AG09319 (cell line): ENCODE measurements around the gene DUT.
"Not testable (repeated sequence)": the region's sequence is repeated elsewhere in the genome, so short reads cannot be mapped to it uniquely, and the experiment has no call there.

ENCODE experiments used
- DNase-seq: peaks from one replicate; pipeline ENCODE4 v3.0.0-alpha.2; 2010; ENCODE audit warnings: low read depth; ENCODE audit errors: extremely low read depth
- TF ChIP-seq, protein P1 (sequence below): IDR thresholded peaks from 2 replicates; pipeline ENCODE4 v1.5.1; 2011; ENCODE audit warnings: low read depth, mild to moderate bottlenecking, inconsistent platforms, low read length, moderate library complexity

Gene DUT

DNA sequence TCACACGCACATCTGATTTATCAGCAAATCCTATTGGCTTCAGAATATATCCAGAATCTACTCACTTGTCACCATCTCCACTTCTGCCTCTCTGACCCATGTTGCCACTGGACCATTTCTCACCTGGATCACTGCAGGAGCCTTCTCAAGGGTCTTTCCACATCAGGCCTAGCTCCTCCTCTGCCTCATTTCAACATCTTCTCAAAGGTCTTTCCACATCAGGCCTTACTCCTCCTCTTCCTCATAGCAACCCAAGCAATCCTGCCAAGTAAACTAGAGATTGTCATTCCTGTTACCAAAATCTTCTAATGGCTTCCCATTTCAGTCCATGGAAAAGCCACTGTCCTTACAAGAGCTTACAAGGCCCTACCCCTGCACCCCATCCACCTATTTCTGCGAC, 18.0 kb upstream of the DUT start:
- TF ChIP-seq, protein P1, sequence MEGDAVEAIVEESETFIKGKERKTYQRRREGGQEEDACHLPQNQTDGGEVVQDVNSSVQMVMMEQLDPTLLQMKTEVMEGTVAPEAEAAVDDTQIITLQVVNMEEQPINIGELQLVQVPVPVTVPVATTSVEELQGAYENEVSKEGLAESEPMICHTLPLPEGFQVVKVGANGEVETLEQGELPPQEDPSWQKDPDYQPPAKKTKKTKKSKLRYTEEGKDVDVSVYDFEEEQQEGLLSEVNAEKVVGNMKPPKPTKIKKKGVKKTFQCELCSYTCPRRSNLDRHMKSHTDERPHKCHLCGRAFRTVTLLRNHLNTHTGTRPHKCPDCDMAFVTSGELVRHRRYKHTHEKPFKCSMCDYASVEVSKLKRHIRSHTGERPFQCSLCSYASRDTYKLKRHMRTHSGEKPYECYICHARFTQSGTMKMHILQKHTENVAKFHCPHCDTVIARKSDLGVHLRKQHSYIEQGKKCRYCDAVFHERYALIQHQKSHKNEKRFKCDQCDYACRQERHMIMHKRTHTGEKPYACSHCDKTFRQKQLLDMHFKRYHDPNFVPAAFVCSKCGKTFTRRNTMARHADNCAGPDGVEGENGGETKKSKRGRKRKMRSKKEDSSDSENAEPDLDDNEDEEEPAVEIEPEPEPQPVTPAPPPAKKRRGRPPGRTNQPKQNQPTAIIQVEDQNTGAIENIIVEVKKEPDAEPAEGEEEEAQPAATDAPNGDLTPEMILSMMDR: no peak

DNA sequence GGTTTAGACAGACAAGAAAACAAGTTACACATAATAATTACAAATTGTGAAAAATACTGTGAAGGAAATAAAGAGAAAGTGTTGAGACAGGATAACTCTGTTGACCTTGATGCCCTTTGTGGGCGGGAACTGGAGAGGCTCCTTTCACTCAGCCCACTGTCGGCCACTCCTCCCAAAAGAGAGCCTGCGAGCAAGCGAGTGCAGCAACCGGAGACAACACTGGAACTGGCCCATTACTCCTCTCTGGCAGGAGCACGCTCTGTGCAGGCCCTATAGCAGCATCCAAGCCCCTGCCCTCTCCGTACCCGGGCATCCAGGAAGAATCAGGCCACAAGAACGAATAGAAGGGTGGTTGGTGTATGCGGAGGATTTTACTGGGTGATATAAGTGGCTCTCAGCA, 16.2 kb upstream of the DUT start:
- no peak for DNase-seq
- TF ChIP-seq, protein P1: no peak

More for the DNA sequence above, 18.0 kb upstream of the DUT start:
- no peak for DNase-seq

DNA sequence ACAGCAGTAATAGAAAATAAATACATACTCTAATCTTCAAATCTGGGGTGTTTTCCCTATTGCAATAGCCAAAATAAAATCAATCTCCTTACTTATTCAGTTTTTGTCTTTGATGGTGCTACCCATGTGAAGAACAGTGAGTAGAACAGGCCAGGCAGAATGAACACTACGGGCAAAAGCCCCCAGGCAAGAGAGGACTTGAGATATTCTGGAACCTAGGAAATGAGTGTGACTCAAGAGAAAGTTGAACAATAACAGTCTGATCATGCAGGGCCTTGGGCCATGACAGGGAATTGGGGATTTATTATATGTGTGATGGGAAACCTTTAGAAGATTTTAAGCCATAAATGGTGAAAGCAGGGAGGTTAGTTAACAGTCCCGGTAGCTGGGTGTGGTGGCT, 14.0 kb upstream of the DUT start:
- no peak for DNase-seq
- TF ChIP-seq, protein P1: no peak

DNA sequence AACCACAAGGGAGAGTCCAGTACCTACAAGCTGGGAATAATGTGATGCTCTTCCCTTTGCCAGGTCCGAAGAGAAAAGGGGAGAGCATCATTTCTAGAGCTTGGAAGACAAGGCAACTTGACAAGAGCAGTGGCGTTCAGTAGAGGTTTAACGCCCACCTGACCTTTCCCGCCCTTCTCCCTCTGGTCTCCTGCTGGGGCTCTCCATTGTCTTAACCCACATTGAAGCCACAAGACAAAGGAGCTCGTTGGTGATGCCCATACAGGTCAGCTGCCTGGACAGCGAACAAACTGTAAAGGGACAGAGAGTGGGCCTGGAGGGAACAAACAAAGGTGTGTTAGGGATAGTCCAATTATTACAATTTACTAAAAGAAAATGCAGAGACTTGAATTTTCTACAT, 13.1 kb upstream of the DUT start:
- TF ChIP-seq, protein P1: no peak
- no peak for DNase-seq

DNA sequence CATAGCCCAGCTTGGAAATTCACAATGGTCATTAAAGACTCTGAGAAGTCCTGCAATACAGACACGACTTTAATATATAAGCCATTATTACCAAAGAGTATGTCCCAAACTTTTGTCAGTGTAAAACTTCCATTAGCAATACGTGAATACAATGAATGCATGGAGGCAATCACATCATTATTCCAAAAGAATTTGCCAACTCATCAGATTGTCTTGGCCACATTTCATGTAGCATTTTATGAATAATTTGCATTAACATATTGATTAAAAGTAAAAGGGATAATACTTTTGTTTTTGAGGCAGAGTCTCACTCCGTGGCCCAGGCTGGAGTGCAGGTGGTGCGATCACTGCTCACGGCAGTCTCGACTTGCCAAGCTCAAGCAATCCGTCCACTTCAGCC, 7.9 kb upstream of the DUT start:
- no peak for DNase-seq
- TF ChIP-seq, protein P1: no peak

DNA sequence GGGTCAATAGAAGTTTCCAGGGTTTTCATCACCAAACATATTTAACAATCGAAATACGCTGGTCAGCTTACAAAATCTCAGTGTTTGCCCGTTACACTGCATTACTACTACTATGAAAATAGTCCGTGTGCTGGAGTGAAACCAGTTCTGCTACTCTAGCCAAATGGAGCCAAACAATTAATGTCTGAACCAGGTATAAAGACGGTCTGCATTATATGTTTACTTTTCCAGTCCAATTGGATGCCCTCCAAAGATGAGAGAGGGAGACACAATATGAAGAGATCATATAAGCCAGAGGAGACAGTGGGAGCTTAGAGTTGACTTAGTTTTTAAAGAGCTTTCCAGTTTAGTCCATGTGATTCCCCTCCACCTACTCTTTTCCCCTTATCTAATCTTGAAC, 6.3 kb upstream of the DUT start:
- TF ChIP-seq, protein P1: no peak
- DNase-seq: no peak

DNA sequence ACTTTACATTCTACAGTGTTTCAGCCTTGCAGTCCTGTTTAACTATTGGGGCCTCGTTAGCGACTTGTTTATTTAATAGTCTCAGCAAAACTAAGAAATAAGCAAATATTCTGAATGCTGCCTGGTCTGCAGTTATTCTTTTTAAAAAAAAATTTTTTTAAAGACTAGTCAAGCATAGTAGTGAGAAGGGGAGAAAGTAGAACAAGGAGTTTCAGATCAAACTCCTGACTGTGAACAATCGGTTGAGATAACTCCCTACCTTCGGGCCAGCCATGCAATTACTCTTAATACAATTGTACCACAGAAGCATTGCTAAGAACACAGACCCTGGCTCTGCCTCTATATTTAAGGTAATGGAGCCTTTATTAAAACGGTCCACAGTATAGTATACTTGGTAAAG, 5.8 kb upstream of the DUT start:
- DNase-seq: no peak
- TF ChIP-seq, protein P1: no peak

DNA sequence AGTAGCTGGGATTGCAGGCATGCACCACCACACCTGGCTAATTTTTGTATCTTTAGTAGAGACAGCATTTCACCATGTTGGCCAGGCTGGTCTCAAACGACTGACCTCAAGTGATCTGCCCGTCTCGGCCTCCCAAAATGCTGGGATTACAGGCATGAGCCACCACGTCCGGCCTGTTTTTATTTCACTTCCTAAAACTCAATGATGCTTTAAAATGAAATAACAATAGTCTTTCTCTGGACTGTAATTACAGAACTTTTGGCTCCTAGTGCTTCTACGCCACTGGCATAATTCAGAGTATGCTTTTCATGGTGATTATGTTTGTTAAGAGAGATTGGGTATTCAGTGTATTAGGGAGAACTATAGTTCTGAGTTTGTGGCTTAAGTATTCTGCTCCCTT, 5.0 kb upstream of the DUT start:
- DNase-seq: not testable (repeated sequence)
